Trophoblast cell (in vitro differentiated cells and primary cell): Measurements from ENCODE around the gene SAMD11.
"Not testable (repeated sequence)": the region's sequence is repeated elsewhere in the genome, so short reads cannot be mapped to it uniquely, and the experiment has no call there.

Experiments
- DNase-seq, 2 donors: peaks; one replicate each; pipeline ENCODE4 v3.0.0-alpha.2; 2016
- H2AFZ ChIP-seq: 2 replicates; pipeline ENCODE4 v1.6.1; 2013; ENCODE audit warnings: low read length, moderate library complexity, mild to moderate bottlenecking; ENCODE audit not compliant: insufficient read depth, poor library complexity
- H2AK5ac ChIP-seq: 2 replicates; pipeline ENCODE4 v1.6.1; 2013; ENCODE audit warnings: mild to moderate bottlenecking, low read length
- H2BK120ac ChIP-seq: 2 replicates; pipeline ENCODE4 v1.6.1; 2013; ENCODE audit warnings: low read length, mild to moderate bottlenecking, moderate library complexity; ENCODE audit not compliant: insufficient read depth, poor library complexity
- H2BK12ac ChIP-seq: 2 replicates; pipeline ENCODE4 v1.6.1; 2013; ENCODE audit warnings: mild to moderate bottlenecking, low read length, moderate library complexity
- H2BK5ac ChIP-seq: 2 replicates; pipeline ENCODE4 v1.6.1; 2013; ENCODE audit warnings: low read length, low read depth, moderate library complexity, mild to moderate bottlenecking; ENCODE audit not compliant: poor library complexity
- H3K14ac ChIP-seq: 2 replicates; pipeline ENCODE4 v1.6.1; 2013; ENCODE audit warnings: mild to moderate bottlenecking, low read length
- H3K18ac ChIP-seq: 2 replicates; pipeline ENCODE4 v1.6.1; 2013; ENCODE audit warnings: mild to moderate bottlenecking, low read length
- H3K23ac ChIP-seq: 2 replicates; pipeline ENCODE4 v1.6.1; 2013; ENCODE audit warnings: low read length
- H3K27ac ChIP-seq: 2 replicates; pipeline ENCODE4 v1.5.1; 2013; ENCODE audit warnings: low read depth, mild to moderate bottlenecking, inconsistent platforms, low read length, moderate library complexity
- H3K27me3 ChIP-seq: 2 replicates; pipeline ENCODE4 v1.6.1; 2013; ENCODE audit warnings: inconsistent platforms, mild to moderate bottlenecking, low read length, moderate library complexity; ENCODE audit not compliant: insufficient read depth
- H3K36me3 ChIP-seq, 2 experiments: 1 replicate in 1 of 2; 2 replicates in 1 of 2; pipeline ENCODE4 v1.6.1; 2013; ENCODE audit warnings: low read length in 2 of 2, mild to moderate bottlenecking in 2 of 2, moderate library complexity in 1 of 2; ENCODE audit not compliant: insufficient read depth in 2 of 2, control insufficient read depth in 1 of 2
- H3K4ac ChIP-seq: 2 replicates; pipeline ENCODE4 v1.6.1; 2013; ENCODE audit warnings: low read depth, mild to moderate bottlenecking, low read length, moderate library complexity
- H3K4me1 ChIP-seq, 2 experiments: 1 replicate in 1 of 2; 2 replicates in 1 of 2; pipeline ENCODE4 v1.6.1; 2013; ENCODE audit warnings: low read length in 2 of 2, mild to moderate bottlenecking in 2 of 2, moderate library complexity in 1 of 2; ENCODE audit not compliant: insufficient read depth in 2 of 2, control insufficient read depth in 1 of 2
- H3K4me2 ChIP-seq: 2 replicates; pipeline ENCODE4 v1.6.1; 2013; ENCODE audit warnings: inconsistent platforms, mild to moderate bottlenecking, low read length, moderate library complexity
- H3K4me3 ChIP-seq: 2 replicates; pipeline ENCODE4 v1.5.1; 2013; ENCODE audit warnings: mild to moderate bottlenecking, low read depth, low read length, inconsistent platforms
- H3K79me1 ChIP-seq: one replicate; pipeline ENCODE4 v1.6.1; 2013; ENCODE audit warnings: low read length
- H3K79me2 ChIP-seq: 2 replicates; pipeline ENCODE4 v1.6.1; 2013; ENCODE audit warnings: low read length, mild to moderate bottlenecking; ENCODE audit not compliant: control insufficient read depth, insufficient read depth, poor library complexity
- H3K9ac ChIP-seq: 2 replicates; pipeline ENCODE4 v1.6.1; 2013; ENCODE audit warnings: mild to moderate bottlenecking, low read length
- H3K9me3 ChIP-seq: 2 replicates; pipeline ENCODE4 v1.6.1; 2013; ENCODE audit warnings: low read depth, mild to moderate bottlenecking, control low read depth, inconsistent platforms, low read length; ENCODE audit not compliant: insufficient read depth
- H4K12ac ChIP-seq: 2 replicates; pipeline ENCODE4 v1.6.1; 2013; ENCODE audit warnings: low read depth, mild to moderate bottlenecking, low read length, moderate library complexity
- H4K8ac ChIP-seq: 2 replicates; pipeline ENCODE4 v1.6.1; 2013; ENCODE audit warnings: low read depth, mild to moderate bottlenecking, low read length, moderate library complexity
- H4K91ac ChIP-seq: one replicate; pipeline ENCODE4 v1.6.1; 2013; ENCODE audit warnings: low read depth, mild to moderate bottlenecking, low read length, moderate library complexity
- WGBS: extraction: QIAGEN DNeasy Blood & Tissue Kit; methylation state at CpG from one replicate; pipeline ENCODE4 v1.1.7; 2013; ENCODE audit warnings: missing lambda C conversion rate; ENCODE audit not compliant: insufficient read length, insufficient coverage; ENCODE audit errors: extremely low coverage; 5-methylcytosine and 5-hydroxymethylcytosine counted together

The SAMD11 gene

GRCh38 chr1:890234-890633 lies 33.5 kb upstream of the SAMD11 start:
- H4K12ac ChIP-seq, H3K4me2 ChIP-seq, H3K27me3 ChIP-seq, H3K4ac ChIP-seq, H3K23ac ChIP-seq, H3K18ac ChIP-seq, H3K4me3 ChIP-seq, H3K9me3 ChIP-seq, H2BK5ac ChIP-seq, H3K79me2 ChIP-seq, H3K9ac ChIP-seq, H2BK12ac ChIP-seq, H2AK5ac ChIP-seq, H3K79me1 ChIP-seq, H3K4me1 ChIP-seq, H3K14ac ChIP-seq, H2BK120ac ChIP-seq, H4K91ac ChIP-seq, H2AFZ ChIP-seq, H3K36me3 ChIP-seq, DNase-seq, H4K8ac ChIP-seq, H3K27ac ChIP-seq: not testable (repeated sequence)
- no CpG with 5 or more reads among the region's 9 CpGs for WGBS

- no peak overlapping the region for H4K12ac ChIP-seq
- H3K4me1 ChIP-seq: no peaks in the 10 kb centered on the region
- no peak overlapping the region for H2BK12ac ChIP-seq
- no peak overlapping the region for H2AFZ ChIP-seq
- no CpG with 5 or more reads among the region's 3 CpGs for WGBS
- no peak overlapping the region for H4K91ac ChIP-seq
- no peak overlapping the region for H3K4me3 ChIP-seq
- H4K8ac ChIP-seq: no peak overlapping the region
- H3K4me2 ChIP-seq: no peak overlapping the region
- no peak overlapping the region for H3K9ac ChIP-seq
- H3K27me3 ChIP-seq: no peaks in the 10 kb centered on the region
- DNase-seq: no peak
- H2BK120ac ChIP-seq: no peak overlapping the region
- H3K79me1 ChIP-seq: no peaks in the 10 kb centered on the region
- H3K4ac ChIP-seq: no peak overlapping the region
- no peak overlapping the region for H3K27ac ChIP-seq
- no peak overlapping the region for H2BK5ac ChIP-seq
- H3K36me3 ChIP-seq: no peaks in the 10 kb centered on the region
- no peak overlapping the region for H3K23ac ChIP-seq
- no peak overlapping the region for H3K14ac ChIP-seq
- no peak overlapping the region for H3K18ac ChIP-seq
- no peak overlapping the region for H2AK5ac ChIP-seq
- H3K79me2 ChIP-seq: no peaks in the 10 kb centered on the region
- peaks cover 2% of the 10 kb centered on the region for H3K9me3 ChIP-seq
Measured at GRCh38 chr1:890661-891060, 33.1 kb upstream of the SAMD11 start.

GRCh38 chr1:897226-897625 lies 26.5 kb upstream of the SAMD11 start:
- H4K8ac ChIP-seq: no peak overlapping the region
- H3K14ac ChIP-seq: no peak overlapping the region
- WGBS: no CpG with 5 or more reads among the region's 8 CpGs
- H3K79me2 ChIP-seq: no peaks in the 10 kb centered on the region
- H4K91ac ChIP-seq: no peak overlapping the region
- H2AFZ ChIP-seq: no peak overlapping the region
- no peak overlapping the region for H3K23ac ChIP-seq
- H2AK5ac ChIP-seq: no peak overlapping the region
- H3K9me3 ChIP-seq: peaks cover 3% of the 10 kb centered on the region
- no peak overlapping the region for H2BK12ac ChIP-seq
- H4K12ac ChIP-seq: no peak overlapping the region
- H3K4me3 ChIP-seq: no peak overlapping the region
- H3K4ac ChIP-seq: no peak overlapping the region
- H3K36me3 ChIP-seq: no peaks in the 10 kb centered on the region
- H3K4me1 ChIP-seq: no peaks in the 10 kb centered on the region
- no peaks in the 10 kb centered on the region for H3K79me1 ChIP-seq
- no peak for DNase-seq
- no peak overlapping the region for H3K4me2 ChIP-seq
- H2BK5ac ChIP-seq: no peak overlapping the region
- no peak overlapping the region for H3K27ac ChIP-seq
- H3K9ac ChIP-seq: no peak overlapping the region
- no peak overlapping the region for H2BK120ac ChIP-seq
- H3K27me3 ChIP-seq: no peaks in the 10 kb centered on the region
- H3K18ac ChIP-seq: no peak overlapping the region

GRCh38 chr1:897951-898350 lies 25.8 kb upstream of the SAMD11 start:
- no CpG with 5 or more reads among the region's 17 CpGs for WGBS
- H3K36me3 ChIP-seq, H3K9ac ChIP-seq, H3K4ac ChIP-seq, H3K9me3 ChIP-seq, H3K27ac ChIP-seq, H3K4me1 ChIP-seq, H2BK5ac ChIP-seq, H2AK5ac ChIP-seq, H4K8ac ChIP-seq, H2AFZ ChIP-seq, H3K23ac ChIP-seq, H3K4me2 ChIP-seq, DNase-seq, H3K18ac ChIP-seq, H3K79me2 ChIP-seq, H3K79me1 ChIP-seq, H4K91ac ChIP-seq, H2BK12ac ChIP-seq, H3K27me3 ChIP-seq, H2BK120ac ChIP-seq, H3K14ac ChIP-seq, H4K12ac ChIP-seq: not testable (repeated sequence)
- H3K4me3 ChIP-seq: peak overlapping the region; percentile 40
